Activated CD4-positive, alpha-beta T cell treated with anti-CD3 and anti-CD28 coated beads, Interleukin-10, Interleukin-2, amounts not matched to agents 100 ng/mL and 50 ng/mL, durations not matched to agents 16 hours and 8 hours (primary cell): Measurements from ENCODE around the gene TMSB4X.
"Not testable (repeated sequence)": the region's sequence is repeated elsewhere in the genome, so short reads cannot be mapped to it uniquely, and the experiment has no call there.

Experiments
- DNase-seq: peaks from one replicate; pipeline ENCODE4 v3.0.0-alpha.2; 2020

Gene TMSB4X

GRCh38 chrX:12974796-12975669, at the start of gene TMSB4X:
Gene TMSB4X, plus strand, starts transcription at chrX:12975110.
- DNase-seq = peak; percentile 92

- no peak for DNase-seq
Measured at GRCh38 chrX:12929701-12930100, 45.2 kb upstream of the TMSB4X start.

- DNase-seq = no peak
Measured at GRCh38 chrX:12930150-12930549, 44.8 kb upstream of the TMSB4X start.

- no peak for DNase-seq
Measured at GRCh38 chrX:12932244-12932643, 42.7 kb upstream of the TMSB4X start.

- DNase-seq = no peak
Measured at GRCh38 chrX:12934850-12935249, 40.1 kb upstream of the TMSB4X start.

GRCh38 chrX:12936947-12937346, 38.0 kb upstream of the TMSB4X start:
- DNase-seq = no peak

GRCh38 chrX:12940471-12940870, 34.4 kb upstream of the TMSB4X start:
- DNase-seq = not testable (repeated sequence)

- DNase-seq = not testable (repeated sequence)
Measured at GRCh38 chrX:12943592-12943991, 31.3 kb upstream of the TMSB4X start.

GRCh38 chrX:12944452-12944851, 30.5 kb upstream of the TMSB4X start:
- not testable (repeated sequence) for DNase-seq

- DNase-seq = no peak
Measured at GRCh38 chrX:12945494-12945893, 29.4 kb upstream of the TMSB4X start.

- DNase-seq = no peak
Measured at GRCh38 chrX:12946406-12946805, 28.5 kb upstream of the TMSB4X start.

GRCh38 chrX:12946838-12947544, 27.9 kb upstream of the TMSB4X start:
- peak; percentile 88 for DNase-seq

GRCh38 chrX:12947545-12948235, 27.2 kb upstream of the TMSB4X start:
- DNase-seq = no peak

GRCh38 chrX:12948495-12948894, 26.4 kb upstream of the TMSB4X start:
- no peak for DNase-seq

- peak; percentile 32 for DNase-seq
Measured at GRCh38 chrX:12949205-12949926, 25.5 kb upstream of the TMSB4X start.

- peak; percentile 92 for DNase-seq
Measured at GRCh38 chrX:12949927-12950656, 24.8 kb upstream of the TMSB4X start.

- peak; percentile 88 for DNase-seq
Measured at GRCh38 chrX:12950851-12951594, 23.9 kb upstream of the TMSB4X start.

GRCh38 chrX:12951595-12951975, 23.3 kb upstream of the TMSB4X start:
- DNase-seq = peak; percentile 37

- no peak for DNase-seq
Measured at GRCh38 chrX:12953420-12953819, 21.5 kb upstream of the TMSB4X start.

- DNase-seq = no peak
Measured at GRCh38 chrX:12954376-12954775, 20.5 kb upstream of the TMSB4X start.

GRCh38 chrX:12954981-12955380, 19.9 kb upstream of the TMSB4X start:
- DNase-seq = peak; percentile 25
